Measurements from ENCODE around the gene GRPR. TPM values are rescaled to one million over a fixed set of nuclear protein-coding genes. Genes with fewer than 3 reads are reported as not detected.

GRPR gene
- total RNA-seq, 1 experiment from 2014 or later, result 0.92 TPM

Other genes with a start within 250 kb of the GRPR start
- gene MAGEB17, start 43.9 kb downstream of the GRPR start, total RNA-seq (2014; rRNA removed; shearing (Covaris generic)), result 0.40 TPM in 1 of 2 replicates, not detected in the other

Measured in SK-MEL-5 (cell line).